Tibial nerve (tissue), 3 donors: ENCODE data around the gene XPC.

Experiments used
- POLR2A ChIP-seq, 2 donors: fragments of 450-650 bp; IDR thresholded peaks; one replicate each; pipeline ENCODE4 v1.6.1; 2017; ENCODE audit warnings: antibody characterized with exemption in 2 of 2, mild to moderate bottlenecking in 2 of 2, moderate library complexity in 2 of 2
- TF ChIP-seq, protein P1 (sequence below), 5 experiments: fragments of 200-600 bp in 3 of 5; fragments of 450-650 bp in 2 of 5; sonication (generic) in 3 of 5; IDR thresholded peaks; one replicate each; pipeline ENCODE4 v1.5.1; 2016 to 2019; ENCODE audit warnings: antibody characterized with exemption in 5 of 5, mild to moderate bottlenecking in 3 of 5, moderate library complexity in 2 of 5

DNA sequence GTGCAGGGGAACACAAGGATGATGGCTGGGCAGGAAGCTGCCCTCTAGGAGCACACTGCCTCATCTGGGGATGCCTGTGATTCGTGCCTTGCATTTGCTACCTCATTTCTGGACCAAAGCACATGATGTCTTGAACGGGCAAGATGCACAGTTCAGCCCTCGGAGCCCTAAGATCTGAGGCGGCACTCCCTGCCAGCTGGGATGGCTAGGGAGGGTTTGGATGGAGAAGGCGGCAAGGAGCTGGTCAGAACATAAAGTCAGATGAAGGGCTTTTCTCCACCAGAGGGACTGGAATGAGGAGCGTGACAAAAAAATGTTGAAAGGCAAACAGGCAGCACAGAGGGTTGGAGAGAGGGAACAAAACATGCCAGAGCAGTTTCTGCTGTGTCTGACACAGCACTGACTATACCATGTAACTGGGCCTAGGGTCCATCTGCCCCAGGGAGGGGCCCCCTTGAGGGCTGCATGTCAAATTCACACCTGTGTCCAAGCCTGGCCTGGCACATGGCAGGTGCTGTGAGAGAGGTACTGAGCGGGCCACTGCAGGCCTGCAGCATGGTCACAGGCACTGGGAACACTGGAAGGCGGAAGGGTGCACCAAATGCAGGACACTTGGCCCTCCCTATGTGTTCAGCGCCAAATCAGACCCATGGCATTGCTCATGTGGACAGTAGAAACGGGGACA is 31.9 kb downstream of the XPC start:
- TF ChIP-seq POLR2A (IDR thresholded peaks at IDR 0.05) = no peak
- TF ChIP-seq, protein P1, sequence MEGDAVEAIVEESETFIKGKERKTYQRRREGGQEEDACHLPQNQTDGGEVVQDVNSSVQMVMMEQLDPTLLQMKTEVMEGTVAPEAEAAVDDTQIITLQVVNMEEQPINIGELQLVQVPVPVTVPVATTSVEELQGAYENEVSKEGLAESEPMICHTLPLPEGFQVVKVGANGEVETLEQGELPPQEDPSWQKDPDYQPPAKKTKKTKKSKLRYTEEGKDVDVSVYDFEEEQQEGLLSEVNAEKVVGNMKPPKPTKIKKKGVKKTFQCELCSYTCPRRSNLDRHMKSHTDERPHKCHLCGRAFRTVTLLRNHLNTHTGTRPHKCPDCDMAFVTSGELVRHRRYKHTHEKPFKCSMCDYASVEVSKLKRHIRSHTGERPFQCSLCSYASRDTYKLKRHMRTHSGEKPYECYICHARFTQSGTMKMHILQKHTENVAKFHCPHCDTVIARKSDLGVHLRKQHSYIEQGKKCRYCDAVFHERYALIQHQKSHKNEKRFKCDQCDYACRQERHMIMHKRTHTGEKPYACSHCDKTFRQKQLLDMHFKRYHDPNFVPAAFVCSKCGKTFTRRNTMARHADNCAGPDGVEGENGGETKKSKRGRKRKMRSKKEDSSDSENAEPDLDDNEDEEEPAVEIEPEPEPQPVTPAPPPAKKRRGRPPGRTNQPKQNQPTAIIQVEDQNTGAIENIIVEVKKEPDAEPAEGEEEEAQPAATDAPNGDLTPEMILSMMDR (IDR thresholded peaks at IDR 0.05) = no peak
